ENCODE results near the gene OR51A7.

DNA sequence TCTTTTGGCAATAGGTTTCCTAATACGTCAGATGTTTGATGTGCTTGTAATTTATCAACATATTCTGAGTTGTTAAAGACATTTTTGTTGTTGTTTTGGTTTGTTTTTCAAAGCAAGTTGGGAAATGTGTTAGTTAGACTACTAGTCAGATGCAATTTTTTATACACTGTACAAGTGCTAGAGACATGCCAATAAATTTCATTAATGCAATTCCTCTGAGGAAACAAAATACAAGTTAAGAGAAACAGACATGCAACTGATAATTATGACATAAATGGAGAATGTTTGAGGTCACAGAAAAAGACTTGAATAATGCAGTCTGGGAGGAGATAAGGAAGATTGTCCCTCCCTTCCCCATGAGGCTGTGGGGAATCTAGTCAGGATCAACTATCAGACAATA lies 16.0 kb upstream of the OR51A7 start:
- TF ChIP-seq CTCF (conservative IDR thresholded peaks at IDR 0.05) (no peak), ZFX (IDR thresholded peaks at IDR 0.05) (no peak)

Data from C4-2B (cell line).